ENCODE data around the gene STPG1. TPM values are rescaled to one million over a fixed set of nuclear protein-coding genes. Genes with fewer than 3 reads are reported as not detected.

Gene STPG1
- total RNA-seq, 1 donor from 2014 or later, result 5.3 TPM

- DNase-seq (ENCODE audit: low read depth), result no peak
- no peak for FAIRE-seq
- Histone ChIP-seq H3K27me3 (ENCODE audit: control insufficient read depth, insufficient read depth, low read length) (no peaks in the 10 kb centered on the region), H3K36me3 (ENCODE audit: control insufficient read depth, insufficient read depth, low read length) (peaks cover 41% of the 10 kb centered on the region), H3K4me3 (ENCODE audit: low read depth, low read length) (no peak overlapping the region)
- TF ChIP-seq, protein P1, sequence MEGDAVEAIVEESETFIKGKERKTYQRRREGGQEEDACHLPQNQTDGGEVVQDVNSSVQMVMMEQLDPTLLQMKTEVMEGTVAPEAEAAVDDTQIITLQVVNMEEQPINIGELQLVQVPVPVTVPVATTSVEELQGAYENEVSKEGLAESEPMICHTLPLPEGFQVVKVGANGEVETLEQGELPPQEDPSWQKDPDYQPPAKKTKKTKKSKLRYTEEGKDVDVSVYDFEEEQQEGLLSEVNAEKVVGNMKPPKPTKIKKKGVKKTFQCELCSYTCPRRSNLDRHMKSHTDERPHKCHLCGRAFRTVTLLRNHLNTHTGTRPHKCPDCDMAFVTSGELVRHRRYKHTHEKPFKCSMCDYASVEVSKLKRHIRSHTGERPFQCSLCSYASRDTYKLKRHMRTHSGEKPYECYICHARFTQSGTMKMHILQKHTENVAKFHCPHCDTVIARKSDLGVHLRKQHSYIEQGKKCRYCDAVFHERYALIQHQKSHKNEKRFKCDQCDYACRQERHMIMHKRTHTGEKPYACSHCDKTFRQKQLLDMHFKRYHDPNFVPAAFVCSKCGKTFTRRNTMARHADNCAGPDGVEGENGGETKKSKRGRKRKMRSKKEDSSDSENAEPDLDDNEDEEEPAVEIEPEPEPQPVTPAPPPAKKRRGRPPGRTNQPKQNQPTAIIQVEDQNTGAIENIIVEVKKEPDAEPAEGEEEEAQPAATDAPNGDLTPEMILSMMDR (IDR thresholded peaks at IDR 0.05; ENCODE audit: insufficient read depth, low read length, severe bottlenecking), result no peak
Observed at GRCh38 chr1:24343412-24344089, 70.0 kb downstream of the STPG1 start.

- FAIRE-seq, result no peak
- Histone ChIP-seq H3K27me3 (ENCODE audit: control insufficient read depth, insufficient read depth, low read length) (no peaks in the 10 kb centered on the region), H3K36me3 (ENCODE audit: control insufficient read depth, insufficient read depth, low read length) (peaks cover 32% of the 10 kb centered on the region), H3K4me3 (ENCODE audit: low read depth, low read length) (no peak overlapping the region)
- TF ChIP-seq, protein P1 (IDR thresholded peaks at IDR 0.05; ENCODE audit: insufficient read depth, low read length, severe bottlenecking), result no peak
- DNase-seq (ENCODE audit: low read depth), result no peak
Observed at GRCh38 chr1:24341260-24341659, 72.3 kb downstream of the STPG1 start.

DNA sequence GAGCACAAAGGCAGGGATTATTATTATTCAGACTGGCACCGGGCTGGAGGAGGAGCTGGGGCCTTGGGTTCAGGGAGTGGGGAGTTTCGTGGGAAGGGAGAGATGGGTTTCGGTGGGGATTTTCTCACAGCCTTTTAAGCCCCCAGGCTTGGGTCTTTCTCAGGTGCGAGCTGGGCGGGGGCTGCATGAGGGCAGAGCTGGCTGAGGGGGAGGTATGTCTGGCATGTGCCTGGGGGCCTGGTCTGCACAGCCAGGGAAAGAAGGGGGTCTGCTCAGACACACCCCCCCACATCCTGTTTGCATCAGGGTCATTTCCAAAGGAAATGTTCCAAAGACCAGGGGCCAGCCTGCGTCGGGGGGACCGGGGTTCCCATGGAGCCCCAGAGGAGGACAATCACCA is 72.8 kb downstream of the STPG1 start:
- no peak overlapping the region for H3K4me3 ChIP-seq (ENCODE audit: low read depth, low read length)
- TF ChIP-seq, protein P1 (IDR thresholded peaks at IDR 0.05; ENCODE audit: insufficient read depth, low read length, severe bottlenecking), result no peak
- no peak for FAIRE-seq
- H3K36me3 ChIP-seq (ENCODE audit: control insufficient read depth, insufficient read depth, low read length), result peaks cover 29% of the 10 kb centered on the region
- no peak for DNase-seq (ENCODE audit: low read depth)
- no peaks in the 10 kb centered on the region for H3K27me3 ChIP-seq (ENCODE audit: control insufficient read depth, insufficient read depth, low read length)

- FAIRE-seq (no peak), DNase-seq (ENCODE audit: low read depth) (no peak)
- Histone ChIP-seq H3K27me3 (ENCODE audit: control insufficient read depth, insufficient read depth, low read length) (no peaks in the 10 kb centered on the region), H3K4me3 (ENCODE audit: low read depth, low read length) (no peak overlapping the region), H3K36me3 (ENCODE audit: control insufficient read depth, insufficient read depth, low read length) (peaks cover 30% of the 10 kb centered on the region)
- TF ChIP-seq, protein P1 (IDR thresholded peaks at IDR 0.05; ENCODE audit: insufficient read depth, low read length, severe bottlenecking), result no peak
Observed at GRCh38 chr1:24339996-24340395, 73.6 kb downstream of the STPG1 start.

- Histone ChIP-seq H3K36me3 (ENCODE audit: control insufficient read depth, insufficient read depth, low read length) (peaks cover 27% of the 10 kb centered on the region), H3K27me3 (ENCODE audit: control insufficient read depth, insufficient read depth, low read length) (no peaks in the 10 kb centered on the region), H3K4me3 (ENCODE audit: low read depth, low read length) (no peak overlapping the region)
- TF ChIP-seq, protein P1 (IDR thresholded peaks at IDR 0.05; ENCODE audit: insufficient read depth, low read length, severe bottlenecking), result no peak
- DNase-seq (ENCODE audit: low read depth), result no peak
- no peak for FAIRE-seq
Observed at GRCh38 chr1:24338447-24338846, 75.1 kb downstream of the STPG1 start.

GRCh38 chr1:24337455-24337854 is 76.1 kb downstream of the STPG1 start:
- H3K36me3 ChIP-seq (ENCODE audit: control insufficient read depth, insufficient read depth, low read length), result peaks cover 25% of the 10 kb centered on the region
- no peaks in the 10 kb centered on the region for H3K27me3 ChIP-seq (ENCODE audit: control insufficient read depth, insufficient read depth, low read length)
- no peak for DNase-seq (ENCODE audit: low read depth)
- TF ChIP-seq, protein P1 (IDR thresholded peaks at IDR 0.05; ENCODE audit: insufficient read depth, low read length, severe bottlenecking), result no peak
- no peak overlapping the region for H3K4me3 ChIP-seq (ENCODE audit: low read depth, low read length)
- no peak for FAIRE-seq

Measured in bronchial epithelial cell (primary cell).